SK-N-SH (cell line): ENCODE measurements around the gene CCND3. TPM values are rescaled to one million over a fixed set of nuclear protein-coding genes. Genes with fewer than 3 reads are reported as not detected.

Experiments
- CTCF ChIA-PET: fragments of 300-600, 350-600 bp; formaldehyde crosslinking; extraction: SDS; loops from one replicate; lab custom pipeline; 2021; lab: Yijun Ruan, JAX
- POLR2A ChIA-PET: fragments of 350-600 bp; sonication (Branson Sonifier 250); formaldehyde crosslinking; extraction: SDS; loops from one replicate; lab custom pipeline; 2020; ENCODE audit warnings: antibody characterized with exemption, inconsistent platforms; lab: Yijun Ruan, JAX
- DNase-seq: peaks from one replicate; pipeline ENCODE4 v3.0.0; 2012
- H2AFZ ChIP-seq: fragments of 200-600 bp; sonication (generic); 2 replicates; pipeline ENCODE4 v1.8.1; 2016; ENCODE audit warnings: antibody characterized with exemption, mild to moderate bottlenecking, low read depth
- H3F3A ChIP-seq: fragments of 200-600 bp; sonication (generic); replicated peaks from 2 replicates; pipeline ENCODE3; 2016; ENCODE audit warnings: antibody characterized with exemption, mild to moderate bottlenecking; ENCODE audit not compliant: insufficient read depth
- H3K27ac ChIP-seq, 2 experiments: fragments of 200-500 bp in 1 of 2; fragments of 200-600 bp in 1 of 2; sonication (Bioruptor generic) in 1 of 2; sonication (generic), shearing (Covaris generic) in 1 of 2; 2 replicates each; pipeline versions ENCODE4 v1.5.1 to v1.6.1; 2014 to 2016; ENCODE audit warnings: low read depth in 2 of 2, inconsistent platforms in 1 of 2, low read length in 1 of 2, mild to moderate bottlenecking in 1 of 2, mixed read lengths in 1 of 2
- H3K27me3 ChIP-seq: fragments of 200-600 bp; sonication (generic), shearing (Covaris generic); 2 replicates; pipeline ENCODE4 v1.6.1; 2016; ENCODE audit warnings: mixed run types; ENCODE audit not compliant: insufficient read depth
- H3K36me3 ChIP-seq, 2 experiments: fragments of 200-500 bp in 1 of 2; fragments of 200-600 bp in 1 of 2; sonication (Bioruptor generic) in 1 of 2; sonication (generic) in 1 of 2; replicated peaks in 1 of 2; 2 replicates each; pipeline versions ENCODE3 to v1.5.1; 2014 to 2016; ENCODE audit warnings: low read length in 1 of 2, mild to moderate bottlenecking in 1 of 2; ENCODE audit not compliant: insufficient read depth in 2 of 2, control insufficient read depth in 1 of 2
- H3K4me1 ChIP-seq, 2 experiments: fragments of 200-500 bp in 1 of 2; fragments of 200-600 bp in 1 of 2; sonication (Bioruptor generic) in 1 of 2; sonication (generic), shearing (Covaris generic) in 1 of 2; 2 replicates each; pipeline versions ENCODE4 v1.5.1 to v1.6.1; 2014 to 2016; ENCODE audit warnings: low read depth in 1 of 2, low read length in 1 of 2, mixed run types in 1 of 2; ENCODE audit not compliant: insufficient read depth in 2 of 2, control insufficient read depth in 1 of 2
- H3K4me2 ChIP-seq: fragments of 200-600 bp; sonication (generic), shearing (Covaris generic); 2 replicates; pipeline ENCODE4 v1.6.1; 2017; ENCODE audit warnings: mixed run types
- H3K4me3 ChIP-seq, 2 experiments: fragments of 200-500 bp in 1 of 2; fragments of 200-600 bp in 1 of 2; sonication (Bioruptor generic) in 1 of 2; sonication (generic), shearing (Covaris generic) in 1 of 2; 2 replicates each; pipeline versions ENCODE4 v1.5.1 to v1.8.1; 2014 to 2016; ENCODE audit warnings: low read depth in 2 of 2, inconsistent platforms in 1 of 2, low read length in 1 of 2, mild to moderate bottlenecking in 1 of 2, mixed read lengths in 1 of 2, moderate library complexity in 1 of 2
- H3K79me2 ChIP-seq: fragments of 200-600 bp; sonication (generic); 2 replicates; pipeline ENCODE4 v1.8.1; 2017; ENCODE audit warnings: mild to moderate bottlenecking; ENCODE audit not compliant: insufficient read depth
- H3K9ac ChIP-seq: fragments of 200-600 bp; sonication (generic); 2 replicates; pipeline ENCODE4 v1.6.1; 2017; ENCODE audit warnings: mixed run types
- H3K9me2 ChIP-seq: fragments of 200-600 bp; sonication (generic); 2 replicates; pipeline ENCODE4 v1.6.1; 2017; ENCODE audit warnings: mixed run types
- H3K9me3 ChIP-seq: fragments of 200-600 bp; sonication (generic); 2 replicates; pipeline ENCODE4 v1.6.1; 2017; ENCODE audit warnings: mixed run types, mild to moderate bottlenecking, moderate library complexity
- H4K20me1 ChIP-seq: fragments of 200-600 bp; sonication (generic); 2 replicates; pipeline ENCODE4 v1.6.1; 2017; ENCODE audit warnings: mild to moderate bottlenecking, mixed run types; ENCODE audit not compliant: insufficient read depth
- CHD2 ChIP-seq: fragments of 150-350 bp; IDR thresholded peaks from 2 replicates; pipeline ENCODE4 v1.6.1; 2018; ENCODE audit warnings: low read length; ENCODE audit not compliant: partially characterized antibody
- EZH2phosphoT487 ChIP-seq: fragments of 200-600 bp; sonication (generic); IDR thresholded peaks from 2 replicates; pipeline ENCODE4 v1.6.1; 2017; ENCODE audit warnings: low read depth, mixed run types, mild to moderate bottlenecking, antibody characterized with exemption, moderate library complexity, borderline replicate concordance
- FOXM1 ChIP-seq: IDR thresholded peaks from 2 replicates; pipeline ENCODE4 v1.4.0; 2012; ENCODE audit warnings: low read depth, mild to moderate bottlenecking
- GABPA ChIP-seq: IDR thresholded peaks from 2 replicates; pipeline ENCODE4 v1.4.0; 2012; ENCODE audit warnings: low read depth, mild to moderate bottlenecking
- MEF2A ChIP-seq: IDR thresholded peaks from 2 replicates; pipeline ENCODE4 v1.4.0; 2012; ENCODE audit warnings: low read depth, borderline replicate concordance
- MXI1 ChIP-seq: IDR thresholded peaks from 2 replicates; pipeline ENCODE4 v1.6.1; 2012; ENCODE audit warnings: mild to moderate bottlenecking, low read depth, low read length, improper control_type of control experiment
- NFIC ChIP-seq: IDR thresholded peaks from 2 replicates; pipeline ENCODE4 v1.4.0; 2012; ENCODE audit warnings: borderline replicate concordance
- NRF1 ChIP-seq: IDR thresholded peaks from 2 replicates; pipeline ENCODE4 v1.6.1; 2012; ENCODE audit warnings: low read depth, mild to moderate bottlenecking, low read length
- PBX3 ChIP-seq: IDR thresholded peaks from 2 replicates; pipeline ENCODE4; 2012
- REST ChIP-seq: IDR thresholded peaks from 2 replicates; pipeline ENCODE4 v1.6.1; 2012; ENCODE audit warnings: mild to moderate bottlenecking, low read depth, low read length, moderate library complexity
- RFX5 ChIP-seq: IDR thresholded peaks from 2 replicates; pipeline ENCODE4 v1.6.1; 2012; ENCODE audit warnings: mild to moderate bottlenecking, improper control_type of control experiment, low read length
- SIN3A ChIP-seq: IDR thresholded peaks from 2 replicates; pipeline ENCODE4 v1.6.1; 2012; ENCODE audit warnings: low read depth, mild to moderate bottlenecking, low read length, moderate library complexity, borderline replicate concordance
- TAF1 ChIP-seq: IDR thresholded peaks from 2 replicates; pipeline ENCODE4 v1.6.1; 2012; ENCODE audit warnings: low read depth, mild to moderate bottlenecking, low read length, moderate library complexity, borderline replicate concordance
- TCF12 ChIP-seq: IDR thresholded peaks from 2 replicates; pipeline ENCODE4 v1.4.0; 2012
- USF2 ChIP-seq: fragments of 150-350 bp; IDR thresholded peaks from 2 replicates; pipeline ENCODE4 v1.6.1; 2017; ENCODE audit warnings: antibody characterized with exemption, low read length, low read depth, borderline replicate concordance
- YY1 ChIP-seq: IDR thresholded peaks from 2 replicates; pipeline ENCODE4 v1.4.0; 2012; ENCODE audit warnings: low read depth, mild to moderate bottlenecking
- ZBTB33 ChIP-seq: IDR thresholded peaks from 2 replicates; pipeline ENCODE4 v1.4.0; 2012; ENCODE audit warnings: low read depth, borderline replicate concordance
- WGBS: methylation state at CpG from one replicate; pipeline ENCODE4 v1.1.6; 2017; ENCODE audit warnings: low lambda C conversion rate; 5-methylcytosine and 5-hydroxymethylcytosine counted together
- polyA plus RNA-seq, 3 experiments: library from polyadenylated mRNA; depleted of rRNA; stranded (reverse); fragments of >200 nt; gene quantifications; 2 replicates each; pipeline ENCODE4 v1.2.3, GENCODE V29; 2012

The CCND3 gene
- polyA plus RNA-seq, 1 of the 3 experiments (the other 2 are of a cell fraction): 26.6 TPM

GRCh38 chr6:41963371-41963770 is 21.8 kb upstream of the CCND3 start:
- Histone ChIP-seq H3K27me3 (no peaks in the 10 kb centered on the region), H3K9me3 (no peaks in the 10 kb centered on the region), H2AFZ (no peak overlapping the region), H3F3A (peaks cover 2% of the 10 kb centered on the region), H3K4me2 (no peak overlapping the region), H3K4me3 (no peak overlapping the region), H3K9me2 (no peaks in the 10 kb centered on the region), H3K27ac (no peak overlapping the region), H3K9ac (no peak overlapping the region), H3K4me1 (peaks cover 0 to 9% of the 10 kb centered on the region in 2 experiments; a peak in 1 of 4 replicates), H4K20me1 (no peaks in the 10 kb centered on the region), H3K36me3 (no peaks in the 10 kb centered on the region), H3K79me2 (no peaks in the 10 kb centered on the region)
- ChIA-PET CTCF (interaction anchor here (0.8 to 1.4 kb wide), 3 partner anchors 15 to 28 kb away, joined by 3 to 4 read pairs (median 3); no protein-coding TSS in a partner anchor), POLR2A (no interaction called here)
- 33% methylated on average over 1 of the region's 1 CpG for WGBS
- no peak for TF ChIP-seq RFX5
- no peak for TF ChIP-seq TCF12
- no peak for TF ChIP-seq MXI1
- TF ChIP-seq PBX3: no peak
- no peak for TF ChIP-seq NRF1
- TF ChIP-seq SIN3A: no peak
- no peak for TF ChIP-seq EZH2phosphoT487
- TF ChIP-seq NFIC: no peak
- no peak for TF ChIP-seq ZBTB33
- DNase-seq: no peak

- H3K9ac ChIP-seq: no peak overlapping the region
- H3K36me3 ChIP-seq: no peaks in the 10 kb centered on the region
- H3F3A ChIP-seq: peaks cover 2% of the 10 kb centered on the region
- no peaks in the 10 kb centered on the region for H3K79me2 ChIP-seq
- H4K20me1 ChIP-seq: no peaks in the 10 kb centered on the region
- no peaks in the 10 kb centered on the region for H3K9me3 ChIP-seq
- 86% methylated on average over 4 of the region's 4 CpGs for WGBS
- no peak overlapping the region for H3K27ac ChIP-seq
- H3K4me2 ChIP-seq: no peak overlapping the region
- H2AFZ ChIP-seq: no peak overlapping the region
- TF ChIP-seq NFIC: no peak
- no peak for TF ChIP-seq MEF2A
- no peak for TF ChIP-seq YY1
- no peak for TF ChIP-seq TAF1
- no peak for TF ChIP-seq FOXM1
- TF ChIP-seq CHD2: no peak
- TF ChIP-seq REST: no peak
- no peak for TF ChIP-seq GABPA
- no peak for TF ChIP-seq USF2
- ChIA-PET CTCF (no interaction called here), POLR2A (no interaction called here)
- no peaks in the 10 kb centered on the region for H3K27me3 ChIP-seq
- no peak for DNase-seq
- peaks cover 0 to 2% of the 10 kb centered on the region in 2 experiments; a peak in 1 of 4 replicates for H3K4me1 ChIP-seq
- no peak overlapping the region for H3K4me3 ChIP-seq
- no peaks in the 10 kb centered on the region for H3K9me2 ChIP-seq
Observed at GRCh38 chr6:41960028-41960427, 18.4 kb upstream of the CCND3 start.
